GM12878 (cell line): ENCODE measurements around the gene CDK5R1. TPM values are rescaled to one million over a fixed set of nuclear protein-coding genes. Genes with fewer than 3 reads are reported as not detected.

Experiments used
- ATAC-seq: fragments of 200-7000 bp; cut with Tn5 transposase; 3 replicates; pipeline ENCODE4 v1.9.1; 2020; ENCODE audit warnings: mild to moderate bottlenecking, moderate library complexity
- BruUV-seq: library from RNA; stranded (reverse); fragments of 400-500 nt; replicated peaks from 2 replicates; lab custom pipeline; 2021; lab: Mats Ljungman, UMichigan
- CTCF ChIA-PET: fragments of 300-600 bp; sonication (Branson Sonifier 250); formaldehyde crosslinking; extraction: SDS; loops from one replicate; lab custom pipeline; 2021; ENCODE audit warnings: inconsistent platforms; lab: Yijun Ruan, JAX
- POLR2A ChIA-PET: fragments of 350-600 bp; formaldehyde crosslinking; extraction: SDS; loops from one replicate; lab custom pipeline; 2021; ENCODE audit warnings: inconsistent platforms; lab: Charles Lee
- RAD21 ChIA-PET: fragments of 300-600 bp; sonication (Branson Sonifier 250); formaldehyde crosslinking; loops from one replicate; lab custom pipeline; 2023; ENCODE audit warnings: antibody characterized with exemption; ENCODE audit not compliant: unreplicated experiment; lab: Charles Lee
- SMC1A ChIA-PET: fragments of 300-600 bp; sonication (Branson Sonifier 250); formaldehyde crosslinking; loops from one replicate; lab custom pipeline; 2023; ENCODE audit not compliant: unreplicated experiment, uncharacterized antibody; lab: Charles Lee
- DNase-seq: peaks from one replicate; pipeline ENCODE4 v3.0.0-alpha.2; 2011; ENCODE audit warnings: low read depth, low spot score
- FAIRE-seq: peaks from 3 replicates; lab custom pipeline; 2011; peaks lifted over from hg19 to GRCh38; lab: Jason Lieb, UNC
- H2AFZ ChIP-seq: 2 replicates; pipeline ENCODE4 v1.6.0; 2011; ENCODE audit warnings: low read depth, low read length, control low read depth; ENCODE audit not compliant: control insufficient read depth
- H3K27ac ChIP-seq: 2 replicates; pipeline ENCODE4 v1.5.1; 2011; ENCODE audit warnings: control low read depth; ENCODE audit not compliant: control insufficient read depth, insufficient read depth
- H3K27me3 ChIP-seq, 2 experiments: replicated peaks in 1 of 2; 2 replicates each; pipeline versions ENCODE4 v1.6.0 to v1.6.1; 2011; ENCODE audit warnings: low read length in 1 of 2; ENCODE audit not compliant: control insufficient read depth in 2 of 2, insufficient read depth in 2 of 2
- H3K36me3 ChIP-seq, 2 experiments: 2 replicates each; pipeline ENCODE4 v1.5.1; 2011; ENCODE audit warnings: low read length in 1 of 2; ENCODE audit not compliant: control insufficient read depth in 2 of 2, insufficient read depth in 2 of 2
- H3K4me1 ChIP-seq: 2 replicates; pipeline ENCODE4 v1.6.1; 2011; ENCODE audit warnings: mild to moderate bottlenecking, low read length, moderate library complexity, mixed read lengths; ENCODE audit not compliant: control insufficient read depth, insufficient read depth
- H3K4me2 ChIP-seq: 2 replicates; pipeline ENCODE4 v1.6.0; 2011; ENCODE audit warnings: control low read depth; ENCODE audit not compliant: control insufficient read depth, insufficient read depth
- H3K4me3 ChIP-seq: fragments of 200-600 bp; sonication (generic); 2 replicates; pipeline ENCODE4 v1.5.1; 2016
- H3K79me2 ChIP-seq: 2 replicates; pipeline ENCODE4 v1.6.0; 2011; ENCODE audit warnings: low read length; ENCODE audit not compliant: control insufficient read depth, insufficient read depth
- H3K9ac ChIP-seq: 2 replicates; pipeline ENCODE4 v1.8.0; 2011; ENCODE audit warnings: low read length, control low read depth, mixed read lengths; ENCODE audit not compliant: control insufficient read depth, insufficient read depth
- H3K9me3 ChIP-seq: replicated peaks from 3 replicates; pipeline ENCODE4 v1.5.1; 2011; ENCODE audit warnings: mild to moderate bottlenecking, low read length; ENCODE audit not compliant: control insufficient read depth, insufficient read depth
- H4K20me1 ChIP-seq: 2 replicates; pipeline ENCODE4 v1.6.0; 2011; ENCODE audit not compliant: control insufficient read depth, insufficient read depth
- CBX5 ChIP-seq: sonication (generic); IDR thresholded peaks from 2 replicates; pipeline ENCODE4 v1.6.1; 2016; ENCODE audit warnings: low read depth, moderate library complexity, mild to moderate bottlenecking, inconsistent platforms
- CHD2 ChIP-seq: IDR thresholded peaks from 2 replicates; pipeline ENCODE4 v1.6.1; 2011; ENCODE audit warnings: low read depth, low read length, improper control_type of control experiment, borderline replicate concordance
- CREB1 ChIP-seq: IDR thresholded peaks from 2 replicates; pipeline ENCODE4 v1.6.1; 2012; ENCODE audit warnings: low read depth, mild to moderate bottlenecking, inconsistent platforms
- FOXM1 ChIP-seq: IDR thresholded peaks from 2 replicates; pipeline ENCODE4 v1.6.1; 2012; ENCODE audit warnings: low read depth, mild to moderate bottlenecking, inconsistent platforms, low read length, moderate library complexity
- HDAC2 ChIP-seq: fragments of 200-600 bp; sonication (generic); IDR thresholded peaks from 2 replicates; pipeline ENCODE4 v1.6.1; 2017
- HDGF ChIP-seq: fragments of 450-650 bp; IDR thresholded peaks from 2 replicates; pipeline ENCODE4 v1.6.1; 2016; ENCODE audit warnings: antibody characterized with exemption
- KLF5 ChIP-seq: fragments of 450-650 bp; IDR thresholded peaks from 2 replicates; pipeline ENCODE4 v1.6.1; 2014; ENCODE audit warnings: mild to moderate bottlenecking; ENCODE audit not compliant: partially characterized antibody
- NR2C1 ChIP-seq: fragments of 450-650 bp; IDR thresholded peaks from 2 replicates; pipeline ENCODE4 v1.6.1; 2017; ENCODE audit warnings: antibody characterized with exemption, mild to moderate bottlenecking, moderate library complexity
- POU2F2 ChIP-seq: IDR thresholded peaks from 3 replicates; pipeline ENCODE4 v1.6.1; 2011; ENCODE audit warnings: low read depth, mild to moderate bottlenecking, low read length, borderline replicate concordance
- STAT3 ChIP-seq: IDR thresholded peaks from 2 replicates; pipeline ENCODE4 v1.6.1; 2011; ENCODE audit warnings: low read depth, low read length, improper control_type of control experiment
- TBL1XR1 ChIP-seq: IDR thresholded peaks from 2 replicates; pipeline ENCODE4 v1.6.1; 2012; ENCODE audit warnings: low read depth, low read length, improper control_type of control experiment
- TCF3 ChIP-seq: IDR thresholded peaks from 2 replicates; pipeline ENCODE4 v1.6.1; 2012; ENCODE audit warnings: low read depth, mild to moderate bottlenecking, low read length, borderline replicate concordance; ENCODE audit not compliant: insufficient read depth
- WGBS: methylation state at CpG from one replicate; pipeline ENCODE4 v1.1.6; 2016; ENCODE audit warnings: low lambda C conversion rate; ENCODE audit not compliant: insufficient replicate concordance, insufficient coverage; ENCODE audit errors: missing lambda C conversion rate; 5-methylcytosine and 5-hydroxymethylcytosine counted together
- in situ Hi-C: fragments of 300-500 bp; cut with MboI; formaldehyde crosslinking; loops from 9 replicates; pipeline ENCODE4 v1.14.3; 2018; ENCODE audit warnings: mixed read lengths
- intact Hi-C: fragments of 100-400 bp; cut with micrococcal nuclease; formaldehyde crosslinking; loops from one replicate; pipeline ENCODE4 v1.14.2; 2022; ENCODE audit not compliant: unreplicated experiment
- polyA plus RNA-seq, 11 experiments: library from polyadenylated mRNA; depleted of rRNA in 4 of 11; unstranded in 6 of 11; stranded (reverse) in 5 of 11; fragments of >200 nt; fragmentation: Nextera tagmentation in 4 of 11; fragmentation: Illumina TruSeq in 1 of 11; extraction: Ambion mirVana in 4 of 11; extraction: Trizol in 1 of 11; gene quantifications; 1 replicate in 1 of 11; 2 replicates in 10 of 11; pipeline versions ENCODE4 v1.2.1 to v1.2.3, GENCODE V29; 2011 to 2016; ENCODE audit warnings: inconsistent platforms in 2 of 11, missing spikeins in 2 of 11, low read depth in 1 of 11
- total RNA-seq, 4 experiments: library from RNA; depleted of rRNA in 3 of 4; stranded (reverse); fragments of >200 nt in 3 of 4; fragmentation: Illumina TruSeq in 1 of 4; extraction: Trizol in 1 of 4; gene quantifications; 2 replicates each; pipeline versions ENCODE4 v1.2.1 to v1.2.3, GENCODE V29; 2013 to 2021
- TF ChIP-seq, protein P1 (sequence below): fragments of 450-650 bp; IDR thresholded peaks from 2 replicates; pipeline ENCODE4 v1.6.1; 2017; ENCODE audit warnings: antibody characterized with exemption, mild to moderate bottlenecking, moderate library complexity
- TF ChIP-seq, protein P2 (sequence below): fragments of 450-650 bp; formaldehyde crosslinking; IDR thresholded peaks from 2 replicates; pipeline ENCODE4 v1.4.0; 2022; ENCODE audit warnings: mild to moderate bottlenecking, moderate library complexity
- TF ChIP-seq, protein P3 (sequence below): IDR thresholded peaks from 2 replicates; pipeline ENCODE4 v1.6.1; 2012; ENCODE audit warnings: low read depth, low read length, improper control_type of control experiment
- TF ChIP-seq, protein P4 (sequence below): fragments of 450-650 bp; IDR thresholded peaks from 2 replicates; pipeline ENCODE4 v1.6.1; 2016; ENCODE audit warnings: mild to moderate bottlenecking

Gene CDK5R1
- total and polyA plus RNA-seq, 10 of the 15 experiments (the other 5 are each of a cell fraction or from before 2014, with no cell fraction given) = 1.1 to 28.3 (median 12.2) TPM

DNA sequence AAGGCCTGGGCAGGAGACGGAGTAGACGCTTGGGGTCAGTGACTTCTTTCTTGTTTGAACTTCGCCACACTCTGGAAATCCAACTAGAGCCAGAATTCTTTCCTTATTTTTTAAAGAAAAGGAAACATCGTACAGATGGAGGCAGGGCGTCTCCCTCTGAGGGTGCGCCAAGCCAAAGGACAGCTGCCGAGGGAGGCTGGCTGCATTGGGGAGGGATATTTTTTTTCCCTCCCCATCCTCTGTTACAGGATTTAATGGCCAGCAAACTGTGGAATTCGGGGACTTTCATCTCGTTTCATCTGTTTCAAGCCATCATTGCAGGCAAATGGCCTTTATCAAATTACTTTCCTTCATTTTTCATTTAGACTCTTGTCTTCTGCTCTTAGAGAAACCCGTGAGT, 15.9 kb downstream of the CDK5R1 start:
- H3K4me2 ChIP-seq = peak overlapping the region; percentile 53
- intact Hi-C loops (loop anchor here (1.0 kb wide), 4 partner anchors 10 to 67 kb away; no protein-coding TSS in a partner anchor), in situ Hi-C loops (no loop called here)
- ChIA-PET SMC1A (interaction anchor here (1.2 to 3.5 kb wide), 6 partner anchors 10 to 67 kb away, joined by 3 to 34 read pairs (median 13); no protein-coding TSS in a partner anchor), RAD21 (interaction anchor here (1.2 to 3.0 kb wide), 5 partner anchors 14 to 56 kb away, joined by 3 to 35 read pairs (median 15); partner anchors contain the start of gene CDK5R1), POLR2A (interaction anchor here (1.2 to 18.8 kb wide), 3 partner anchors 12 to 56 kb away, joined by 3 to 308 read pairs (median 8); partner anchors contain the start of gene CDK5R1), CTCF (interaction anchor here (0.6 to 1.9 kb wide), 4 partner anchors 11 to 23 kb away, joined by 3 to 12 read pairs (median 4); no protein-coding TSS in a partner anchor)
- 72% methylated on average over 10 of the region's 10 CpGs for WGBS
- no peaks in the 10 kb centered on the region for H3K79me2 ChIP-seq
- no peak for ATAC-seq
- H3K4me1 ChIP-seq = peaks cover 27% of the 10 kb centered on the region
- FAIRE-seq = no peak
- no peaks in the 10 kb centered on the region for H4K20me1 ChIP-seq
- no peak overlapping the region for H2AFZ ChIP-seq
- no peaks in the 10 kb centered on the region; a peak in 1 of 4 replicates for H3K36me3 ChIP-seq
- DNase-seq = no peak
- no peaks in the 10 kb centered on the region for H3K9me3 ChIP-seq
- no peaks in the 10 kb centered on the region for H3K27me3 ChIP-seq
- peak overlapping the region; percentile 87 for H3K27ac ChIP-seq
- BruUV-seq = no TSS peak
- no peak overlapping the region for H3K4me3 ChIP-seq
- peak overlapping the region; percentile 63 for H3K9ac ChIP-seq
- no peak for TF ChIP-seq FOXM1
- TF ChIP-seq HDGF = no peak
- TF ChIP-seq HDAC2 = no peak
- TF ChIP-seq KLF5 = no peak
- TF ChIP-seq, protein P1, sequence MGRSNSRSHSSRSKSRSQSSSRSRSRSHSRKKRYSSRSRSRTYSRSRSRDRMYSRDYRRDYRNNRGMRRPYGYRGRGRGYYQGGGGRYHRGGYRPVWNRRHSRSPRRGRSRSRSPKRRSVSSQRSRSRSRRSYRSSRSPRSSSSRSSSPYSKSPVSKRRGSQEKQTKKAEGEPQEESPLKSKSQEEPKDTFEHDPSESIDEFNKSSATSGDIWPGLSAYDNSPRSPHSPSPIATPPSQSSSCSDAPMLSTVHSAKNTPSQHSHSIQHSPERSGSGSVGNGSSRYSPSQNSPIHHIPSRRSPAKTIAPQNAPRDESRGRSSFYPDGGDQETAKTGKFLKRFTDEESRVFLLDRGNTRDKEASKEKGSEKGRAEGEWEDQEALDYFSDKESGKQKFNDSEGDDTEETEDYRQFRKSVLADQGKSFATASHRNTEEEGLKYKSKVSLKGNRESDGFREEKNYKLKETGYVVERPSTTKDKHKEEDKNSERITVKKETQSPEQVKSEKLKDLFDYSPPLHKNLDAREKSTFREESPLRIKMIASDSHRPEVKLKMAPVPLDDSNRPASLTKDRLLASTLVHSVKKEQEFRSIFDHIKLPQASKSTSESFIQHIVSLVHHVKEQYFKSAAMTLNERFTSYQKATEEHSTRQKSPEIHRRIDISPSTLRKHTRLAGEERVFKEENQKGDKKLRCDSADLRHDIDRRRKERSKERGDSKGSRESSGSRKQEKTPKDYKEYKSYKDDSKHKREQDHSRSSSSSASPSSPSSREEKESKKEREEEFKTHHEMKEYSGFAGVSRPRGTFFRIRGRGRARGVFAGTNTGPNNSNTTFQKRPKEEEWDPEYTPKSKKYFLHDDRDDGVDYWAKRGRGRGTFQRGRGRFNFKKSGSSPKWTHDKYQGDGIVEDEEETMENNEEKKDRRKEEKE = no peak
- TF ChIP-seq STAT3 = no peak
- no peak for TF ChIP-seq TCF3
- TF ChIP-seq POU2F2 = no peak
- no peak for TF ChIP-seq CHD2
- TF ChIP-seq CBX5 = no peak
- TF ChIP-seq TBL1XR1 = no peak
- TF ChIP-seq CREB1 = no peak
- no peak for TF ChIP-seq NR2C1
- TF ChIP-seq, protein P2, sequence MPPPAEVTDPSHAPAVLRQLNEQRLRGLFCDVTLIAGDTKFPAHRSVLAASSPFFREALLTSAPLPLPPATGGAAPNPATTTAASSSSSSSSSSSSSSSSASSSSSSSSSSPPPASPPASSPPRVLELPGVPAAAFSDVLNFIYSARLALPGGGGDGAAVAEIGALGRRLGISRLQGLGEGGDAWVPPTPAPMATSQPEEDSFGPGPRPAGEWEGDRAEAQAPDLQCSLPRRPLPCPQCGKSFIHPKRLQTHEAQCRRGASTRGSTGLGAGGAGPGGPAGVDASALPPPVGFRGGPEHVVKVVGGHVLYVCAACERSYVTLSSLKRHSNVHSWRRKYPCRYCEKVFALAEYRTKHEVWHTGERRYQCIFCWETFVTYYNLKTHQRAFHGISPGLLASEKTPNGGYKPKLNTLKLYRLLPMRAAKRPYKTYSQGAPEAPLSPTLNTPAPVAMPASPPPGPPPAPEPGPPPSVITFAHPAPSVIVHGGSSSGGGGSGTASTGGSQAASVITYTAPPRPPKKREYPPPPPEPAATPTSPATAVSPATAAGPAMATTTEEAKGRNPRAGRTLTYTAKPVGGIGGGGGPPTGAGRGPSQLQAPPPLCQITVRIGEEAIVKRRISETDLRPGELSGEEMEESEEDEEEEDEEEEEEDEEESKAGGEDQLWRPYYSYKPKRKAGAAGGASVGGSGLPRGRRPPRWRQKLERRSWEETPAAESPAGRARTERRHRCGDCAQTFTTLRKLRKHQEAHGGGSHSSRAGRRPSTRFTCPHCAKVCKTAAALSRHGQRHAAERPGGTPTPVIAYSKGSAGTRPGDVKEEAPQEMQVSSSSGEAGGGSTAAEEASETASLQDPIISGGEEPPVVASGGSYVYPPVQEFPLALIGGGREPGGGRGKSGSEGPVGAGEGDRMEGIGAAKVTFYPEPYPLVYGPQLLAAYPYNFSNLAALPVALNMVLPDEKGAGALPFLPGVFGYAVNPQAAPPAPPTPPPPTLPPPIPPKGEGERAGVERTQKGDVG = no peak
- TF ChIP-seq, protein P3, sequence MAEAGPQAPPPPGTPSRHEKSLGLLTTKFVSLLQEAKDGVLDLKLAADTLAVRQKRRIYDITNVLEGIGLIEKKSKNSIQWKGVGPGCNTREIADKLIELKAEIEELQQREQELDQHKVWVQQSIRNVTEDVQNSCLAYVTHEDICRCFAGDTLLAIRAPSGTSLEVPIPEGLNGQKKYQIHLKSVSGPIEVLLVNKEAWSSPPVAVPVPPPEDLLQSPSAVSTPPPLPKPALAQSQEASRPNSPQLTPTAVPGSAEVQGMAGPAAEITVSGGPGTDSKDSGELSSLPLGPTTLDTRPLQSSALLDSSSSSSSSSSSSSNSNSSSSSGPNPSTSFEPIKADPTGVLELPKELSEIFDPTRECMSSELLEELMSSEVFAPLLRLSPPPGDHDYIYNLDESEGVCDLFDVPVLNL = no peak
- TF ChIP-seq, protein P4, sequence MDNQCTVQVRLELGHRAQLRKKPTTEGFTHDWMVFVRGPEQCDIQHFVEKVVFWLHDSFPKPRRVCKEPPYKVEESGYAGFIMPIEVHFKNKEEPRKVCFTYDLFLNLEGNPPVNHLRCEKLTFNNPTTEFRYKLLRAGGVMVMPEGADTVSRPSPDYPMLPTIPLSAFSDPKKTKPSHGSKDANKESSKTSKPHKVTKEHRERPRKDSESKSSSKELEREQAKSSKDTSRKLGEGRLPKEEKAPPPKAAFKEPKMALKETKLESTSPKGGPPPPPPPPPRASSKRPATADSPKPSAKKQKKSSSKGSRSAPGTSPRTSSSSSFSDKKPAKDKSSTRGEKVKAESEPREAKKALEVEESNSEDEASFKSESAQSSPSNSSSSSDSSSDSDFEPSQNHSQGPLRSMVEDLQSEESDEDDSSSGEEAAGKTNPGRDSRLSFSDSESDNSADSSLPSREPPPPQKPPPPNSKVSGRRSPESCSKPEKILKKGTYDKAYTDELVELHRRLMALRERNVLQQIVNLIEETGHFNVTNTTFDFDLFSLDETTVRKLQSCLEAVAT = no peak
